Esophagus squamous epithelium (tissue), 4 donors: ENCODE results near the gene HKDC1.

Experiments
- CTCF ChIP-seq, 6 experiments: fragments of 450-650 bp in 4 of 6; fragments of 200-600 bp in 2 of 6; sonication (generic) in 2 of 6; IDR thresholded peaks; one replicate each; pipeline ENCODE4 v1.5.1; 2016 to 2019; ENCODE audit warnings: antibody characterized with exemption in 6 of 6, mild to moderate bottlenecking in 4 of 6, moderate library complexity in 4 of 6
- POLR2A ChIP-seq, 4 donors: fragments of 450-650 bp; IDR thresholded peaks; one replicate each; pipeline ENCODE4 v1.6.1; 2017; ENCODE audit warnings: antibody characterized with exemption in 4 of 4, mild to moderate bottlenecking in 4 of 4, moderate library complexity in 3 of 4

GRCh38 chr10:69316313-69317059 is 96.4 kb downstream of the HKDC1 start:
- TF ChIP-seq CTCF (IDR thresholded peaks at IDR 0.05) = no peak
- no peak for TF ChIP-seq POLR2A (IDR thresholded peaks at IDR 0.05)
